Left kidney (tissue), 2 donors: ENCODE results near the gene S1PR4. TPM values are rescaled to one million over a fixed set of nuclear protein-coding genes. Genes with fewer than 3 reads are reported as not detected.
"Not testable (repeated sequence)": the region's sequence is repeated elsewhere in the genome, so short reads cannot be mapped to it uniquely, and the experiment has no call there.

ENCODE experiments used
- DNase-seq: peaks from one replicate; pipeline ENCODE4 v3.0.0-alpha.2; 2013
- polyA plus RNA-seq: library from polyadenylated mRNA; unstranded; fragments of 120-200 nt; gene quantifications from one replicate; pipeline ENCODE4 v1.2.1, GENCODE V29; 2013; ENCODE audit not compliant: insufficient read length

The S1PR4 gene
- polyA plus RNA-seq, 1 donor: 0.12 TPM

- DNase-seq: no peak
Observed at GRCh38 chr19:3178973-3179738, 587 bp downstream of the S1PR4 start.

GRCh38 chr19:3179739-3180293 lies 1.2 kb downstream of the S1PR4 start:
- DNase-seq: no peak

- DNase-seq: no peak
Observed at GRCh38 chr19:3183721-3184641, 5.4 kb downstream of the S1PR4 start.

GRCh38 chr19:3184847-3185460 lies 6.4 kb downstream of the S1PR4 start:
- no peak for DNase-seq

DNA sequence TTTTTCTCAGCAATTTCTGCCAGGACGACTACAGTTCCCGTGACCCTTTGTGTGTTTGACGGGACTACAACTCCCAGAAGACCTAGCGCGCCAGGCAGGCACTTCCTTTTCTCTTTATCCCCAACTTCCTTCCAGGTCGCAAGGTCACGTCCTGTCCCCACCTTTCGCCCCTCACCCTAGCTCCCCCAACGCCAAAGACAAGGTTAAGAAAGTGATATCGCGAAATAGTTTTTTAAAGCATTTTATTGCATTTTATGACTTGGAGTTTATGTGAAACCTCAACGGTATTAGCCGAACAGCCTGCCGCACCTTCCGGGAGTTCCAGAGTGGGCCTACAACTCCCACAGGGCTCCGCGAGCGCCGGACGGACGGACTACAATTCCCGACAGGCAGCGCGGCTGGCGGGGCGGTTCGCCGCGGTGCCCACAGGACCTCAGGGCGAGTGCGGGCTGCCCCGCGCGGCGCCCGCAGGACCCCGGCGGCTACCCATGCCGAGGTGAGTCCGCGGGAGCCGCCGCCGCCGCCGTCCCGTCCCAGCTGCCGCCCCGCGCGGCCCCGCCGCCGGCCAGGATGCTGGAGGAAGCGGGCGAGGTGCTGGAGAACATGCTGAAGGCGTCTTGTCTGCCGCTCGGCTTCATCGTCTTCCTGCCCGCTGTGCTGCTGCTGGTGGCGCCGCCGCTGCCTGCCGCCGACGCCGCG lies 7.0 kb downstream of the S1PR4 start, which contains the start of gene NCLN:
TSS of gene NCLN (plus strand) at position 470 of the 699 bp plus-strand sequence. CDS start at position 571, 101 bp downstream.
- peak; percentile 96 for DNase-seq

DNA sequence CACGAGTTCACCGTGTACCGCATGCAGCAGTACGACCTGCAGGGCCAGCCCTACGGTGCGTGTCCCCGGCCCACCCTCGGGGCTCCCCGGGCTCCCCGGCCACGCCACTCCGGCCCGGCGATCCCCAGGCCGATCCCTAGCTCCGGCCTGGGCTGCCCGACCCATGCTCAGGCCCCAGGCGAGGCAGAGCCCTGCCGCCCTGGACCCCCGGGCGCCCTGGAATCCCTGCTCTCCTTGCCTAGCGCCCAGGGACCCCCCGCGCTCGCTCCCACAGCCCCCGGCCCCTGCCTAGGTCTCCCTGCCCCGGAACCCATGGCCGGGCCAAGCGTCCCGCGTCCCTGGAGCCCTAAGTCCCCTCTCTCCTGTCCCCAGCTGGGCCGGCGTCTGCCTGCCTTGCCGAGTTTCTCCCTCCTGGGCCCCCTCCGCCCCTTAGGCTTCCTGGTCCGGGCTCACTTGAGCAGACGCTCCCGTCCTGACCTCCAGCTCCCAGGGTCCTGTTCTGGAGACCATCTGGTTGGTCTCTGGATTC lies 7.7 kb downstream of the S1PR4 start:
- DNase-seq: no peak

DNA sequence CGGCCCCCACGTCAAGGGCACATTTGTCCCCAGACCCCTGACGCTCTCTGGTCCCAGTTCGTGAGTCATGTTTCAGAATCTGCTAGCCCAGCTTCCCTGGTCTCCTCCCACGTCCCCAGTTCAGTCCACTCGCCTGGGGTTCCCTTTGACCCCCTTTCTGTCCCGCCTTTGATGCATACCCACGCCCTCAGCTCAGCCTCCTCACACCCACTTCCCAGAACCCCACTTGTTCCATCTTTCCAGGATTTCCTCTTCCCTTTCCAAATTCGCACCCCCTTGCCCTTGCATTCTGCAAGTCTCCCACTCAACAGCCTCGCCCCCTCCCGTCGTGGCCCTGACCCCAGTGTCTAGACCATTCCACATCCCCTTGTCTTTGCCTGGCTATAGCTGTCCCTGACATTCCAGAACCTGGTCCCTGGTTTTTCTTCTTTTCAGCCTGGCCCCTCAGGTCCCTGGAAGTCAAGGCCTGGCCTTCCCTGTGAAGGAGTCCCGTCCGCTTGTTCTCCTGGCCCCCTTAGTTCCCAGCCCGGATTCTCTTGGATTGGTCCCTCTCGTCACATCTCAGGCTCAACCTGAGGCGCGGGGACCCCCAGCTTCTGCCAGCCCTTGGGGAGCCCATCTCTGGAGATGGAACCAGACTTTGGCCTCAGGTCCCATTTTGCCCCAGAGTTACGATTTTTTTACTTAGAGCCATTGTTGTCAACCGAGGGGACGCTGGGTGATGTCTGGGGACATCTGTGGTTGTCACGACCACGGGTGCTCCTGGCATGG lies 8.5 kb downstream of the S1PR4 start:
- no peak for DNase-seq

DNA sequence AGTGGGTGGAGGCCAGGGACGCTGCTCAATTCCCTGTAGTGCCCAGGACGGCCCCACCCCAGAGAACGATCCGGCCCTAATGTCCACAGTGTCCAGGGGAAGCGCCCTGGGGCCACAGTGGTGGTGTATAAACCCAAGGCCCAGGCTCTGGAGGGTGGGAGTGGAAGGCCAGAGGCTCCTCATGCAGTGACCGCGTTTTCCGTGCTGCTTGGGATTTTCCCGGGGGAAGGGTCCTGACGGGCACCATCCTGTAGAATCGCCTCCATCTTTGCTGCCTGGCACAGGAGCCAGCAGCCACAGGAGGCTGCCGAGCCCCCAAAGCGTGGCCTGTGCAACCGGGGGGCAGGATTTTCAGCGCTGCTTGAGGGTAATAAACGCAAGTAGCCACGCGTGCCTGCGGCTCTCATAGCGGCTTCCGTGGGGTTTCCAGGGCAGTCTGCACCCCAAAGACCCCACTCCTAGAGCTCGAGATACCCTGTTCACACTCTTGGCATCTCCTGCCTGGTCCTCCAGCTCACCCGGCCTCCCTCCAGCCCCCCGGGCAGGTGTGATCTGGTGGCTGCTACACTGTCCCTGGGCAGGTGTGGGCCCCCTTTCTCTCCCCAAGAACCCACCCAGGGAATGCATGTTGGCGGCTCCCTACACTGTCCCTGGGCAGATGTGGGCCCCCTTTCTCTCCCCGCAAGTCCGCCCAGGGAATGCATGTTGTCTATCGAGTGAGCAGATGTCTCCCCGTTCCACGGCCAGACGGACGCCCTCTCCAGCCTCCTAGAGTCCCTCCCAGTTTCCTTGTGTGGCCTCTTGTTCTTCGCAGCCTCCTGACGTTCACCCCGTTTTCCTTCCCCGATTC lies 9.3 kb downstream of the S1PR4 start:
- DNase-seq: no peak

GRCh38 chr19:3188627-3189596 lies 10.3 kb downstream of the S1PR4 start:
- DNase-seq: no peak

DNA sequence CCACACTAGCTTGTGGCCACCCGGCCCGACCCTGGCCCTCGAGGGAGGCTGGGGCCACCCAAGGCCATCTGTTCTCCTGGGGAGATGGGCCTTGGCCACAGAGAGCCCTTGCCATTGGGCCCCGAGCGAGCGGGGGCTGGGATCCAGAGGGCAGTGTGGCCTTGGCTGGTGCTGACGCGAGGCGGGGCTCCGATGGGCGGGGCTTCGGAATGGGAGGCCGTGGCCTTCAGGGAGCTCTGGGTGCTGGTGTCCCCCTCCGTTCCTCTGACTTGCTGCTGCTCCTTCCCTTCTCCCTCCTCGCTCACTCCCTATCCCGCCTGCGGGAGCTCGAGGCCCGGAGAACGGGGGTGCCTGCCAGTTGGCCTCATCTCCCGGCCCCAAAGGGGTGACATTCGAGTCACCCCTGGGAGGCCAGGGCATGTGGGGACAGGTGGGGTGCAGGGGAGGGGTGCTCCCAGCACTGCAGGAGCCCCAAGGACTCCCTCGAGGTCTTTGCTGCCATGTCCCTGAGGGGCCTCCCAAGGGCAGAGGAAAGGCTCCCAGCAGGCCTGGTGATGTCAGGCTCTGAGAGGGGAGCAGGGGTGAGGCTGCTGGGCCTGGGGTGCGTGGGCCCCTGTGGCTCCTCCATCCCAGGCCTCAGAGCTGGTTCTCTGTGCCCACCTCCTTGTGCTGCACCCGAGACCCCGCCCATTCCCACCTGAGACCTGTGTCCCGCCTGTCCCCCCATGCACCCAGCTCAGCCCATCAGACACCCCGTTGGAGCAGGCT lies 11.3 kb downstream of the S1PR4 start:
- DNase-seq: no peak

DNA sequence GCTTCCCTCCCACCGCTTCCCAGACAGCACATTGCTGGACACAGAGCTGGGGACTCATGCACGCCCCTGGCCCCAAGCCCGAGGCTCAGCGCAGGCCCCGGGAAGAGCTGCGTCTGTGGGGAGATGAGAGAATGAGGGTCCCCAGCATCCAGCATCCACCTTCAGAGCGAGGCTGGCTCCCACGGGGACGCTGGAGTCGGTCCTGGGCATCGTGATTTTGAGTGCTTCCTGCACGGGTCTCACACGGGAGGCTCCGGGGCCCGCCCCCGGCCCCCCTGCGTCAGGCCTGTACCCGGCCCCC lies 11.9 kb downstream of the S1PR4 start:
- DNase-seq: no peak

DNA sequence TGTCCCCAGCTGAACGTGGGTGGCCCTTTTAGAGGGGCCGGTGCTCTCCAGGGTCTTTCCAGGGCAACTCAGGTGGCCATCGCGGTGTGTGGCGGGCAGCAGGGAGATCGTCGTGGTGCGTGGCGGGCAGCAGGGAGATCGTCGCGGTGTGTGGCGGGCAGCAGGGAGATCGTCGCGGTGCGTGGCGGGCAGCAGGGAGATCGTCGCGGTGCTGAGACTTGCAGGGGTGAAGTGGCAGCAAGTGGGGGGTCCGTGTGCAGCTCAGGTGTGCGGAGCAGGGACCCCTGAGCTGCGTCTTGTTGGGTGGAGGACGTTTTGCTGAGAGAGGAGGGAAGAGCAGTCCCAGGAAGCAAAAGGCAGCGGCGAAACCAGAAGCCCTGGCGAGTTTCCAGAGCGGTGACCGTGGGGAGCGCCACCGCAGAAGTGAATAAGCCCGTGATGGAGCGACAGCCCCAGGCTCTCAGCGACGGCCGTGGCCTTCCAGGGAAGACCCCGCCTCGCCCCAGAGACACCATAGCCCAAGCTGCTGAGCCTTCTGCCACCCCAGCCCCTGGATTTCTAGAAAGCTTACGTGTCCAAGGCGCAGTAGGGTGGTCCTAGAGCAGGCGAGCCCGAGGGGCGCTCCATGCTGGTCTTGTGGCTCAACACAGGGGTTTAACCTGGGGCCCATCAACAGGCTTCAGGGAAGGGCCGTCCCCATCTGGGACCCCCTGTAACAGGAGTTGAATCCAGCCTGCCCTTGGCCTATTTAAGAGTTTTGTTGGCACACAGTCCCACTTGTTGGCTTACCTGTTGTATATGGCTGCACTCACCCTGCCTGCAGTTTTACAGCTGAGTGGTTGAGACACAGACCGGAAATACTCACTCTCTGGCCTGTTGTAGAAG lies 12.6 kb downstream of the S1PR4 start:
- DNase-seq: no peak

GRCh38 chr19:3191806-3192104 lies 13.2 kb downstream of the S1PR4 start:
- DNase-seq: not testable (repeated sequence)

GRCh38 chr19:3192228-3192635 lies 13.7 kb downstream of the S1PR4 start:
- no peak for DNase-seq

DNA sequence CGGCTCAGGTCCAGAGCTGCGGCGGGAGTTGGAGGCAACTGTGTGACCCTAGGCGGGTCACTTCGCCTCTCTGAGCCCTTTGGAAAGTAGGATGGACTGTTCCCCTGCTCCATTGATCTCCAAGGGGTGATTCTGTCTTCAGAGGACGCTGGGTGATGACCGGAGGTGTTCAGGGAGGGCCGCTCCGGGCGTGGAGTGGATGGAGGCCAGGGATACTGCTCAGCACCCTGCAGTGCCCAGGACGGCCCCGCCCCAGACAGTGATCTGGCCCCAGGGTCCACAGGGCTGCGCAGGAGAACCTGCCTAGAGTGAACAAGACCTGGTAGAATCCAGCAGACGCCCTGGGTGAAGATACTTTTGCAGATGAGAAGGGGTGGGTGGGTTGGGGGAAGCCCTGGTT lies 14.1 kb downstream of the S1PR4 start:
- DNase-seq: no peak

- DNase-seq: no peak
Observed at GRCh38 chr19:3193256-3194105, 14.9 kb downstream of the S1PR4 start.
